Body of pancreas (tissue), 4 donors: ENCODE results near the gene NECAB3. TPM values are rescaled to one million over a fixed set of nuclear protein-coding genes. Genes with fewer than 3 reads are reported as not detected.
"Not testable (repeated sequence)": the region's sequence is repeated elsewhere in the genome, so short reads cannot be mapped to it uniquely, and the experiment has no call there.

Experiments
- ATAC-seq: fragments of 150-250 bp; one replicate; pipeline ENCODE4 v1.9.1; 2016
- DNase-seq, 4 donors: peaks; one replicate each; pipeline ENCODE4 v3.0.0-alpha.2; 2019
- H3K27ac ChIP-seq, 4 donors: fragments of 200-600 bp; sonication (generic); 1 replicate in 3 of 4; 2 replicates in 1 of 4; pipeline versions ENCODE4 v1.5.1 to v1.6.1; 2016 to 2019; ENCODE audit warnings: mild to moderate bottlenecking in 1 of 4, mixed read lengths in 1 of 4, moderate library complexity in 1 of 4
- H3K27me3 ChIP-seq, 2 donors: fragments of 200-600 bp; sonication (generic); one replicate each; pipeline ENCODE4 v1.6.0; 2016; ENCODE audit warnings: mild to moderate bottlenecking in 1 of 2
- H3K36me3 ChIP-seq, 2 donors: fragments of 200-600 bp; sonication (generic); replicated peaks in 1 of 2; 2 replicates each; pipeline ENCODE4 v1.5.1; 2016; ENCODE audit warnings: low read depth in 2 of 2; ENCODE audit not compliant: insufficient read depth in 1 of 2
- H3K4me1 ChIP-seq: fragments of 200-600 bp; sonication (generic); one replicate; pipeline ENCODE4 v1.6.0; 2016
- H3K4me3 ChIP-seq, 2 donors: fragments of 200-600 bp; sonication (generic); 1 replicate in 1 of 2; 2 replicates in 1 of 2; pipeline ENCODE4 v1.5.1; 2016 to 2019
- H3K9me3 ChIP-seq, 3 donors: fragments of 200-600 bp; sonication (generic); 1 replicate in 2 of 3; 2 replicates in 1 of 3; pipeline ENCODE4 v1.5.1; 2016
- CTCF ChIP-seq, 7 experiments: fragments of 450-650 bp in 4 of 7; fragments of 200-600 bp in 3 of 7; sonication (generic) in 3 of 7; IDR thresholded peaks; one replicate each; pipeline ENCODE4 v1.5.1; 2016 to 2019; ENCODE audit warnings: antibody characterized with exemption in 7 of 7
- POLR2A ChIP-seq, 3 donors: fragments of 450-650 bp; IDR thresholded peaks; one replicate each; pipeline ENCODE4 v1.6.1; 2016; ENCODE audit warnings: antibody characterized with exemption in 3 of 3, mild to moderate bottlenecking in 2 of 3
- WGBS, 2 donors: methylation state at CpG; one replicate each; pipeline ENCODE4 v1.1.5; 2017; 5-methylcytosine and 5-hydroxymethylcytosine counted together
- intact Hi-C: fragments of 100-400 bp; cut with DNase I; formaldehyde crosslinking; loops from one replicate; pipeline ENCODE4 v1.15.1; 2023
- total RNA-seq, 2 donors: library from RNA; depleted of rRNA; stranded (reverse); fragments of >200 nt; gene quantifications; one replicate each; pipeline ENCODE4 v1.1.0, GENCODE V29; 2016

Gene NECAB3
- total RNA-seq, 2 donors from 2014 or later, result 41.8 to 92.3 TPM

GRCh38 chr20:33635341-33635740, 38.9 kb downstream of the NECAB3 start:
- Histone ChIP-seq H3K4me1 (no peaks in the 10 kb centered on the region), H3K27ac (no peak overlapping the region), H3K9me3 (no peaks in the 10 kb centered on the region), H3K27me3 (no peaks in the 10 kb centered on the region), H3K4me3 (no peak overlapping the region), H3K36me3 (peaks cover 4 to 12% of the 10 kb centered on the region in 2 donors)
- TF ChIP-seq CTCF (IDR thresholded peaks at IDR 0.05) (no peak), POLR2A (IDR thresholded peaks at IDR 0.05) (no peak)
- intact Hi-C loops, result no loop called here
- DNase-seq, result no peak
- no peak for ATAC-seq
- 93 to 95% methylated on average over 3 of the region's 3 CpGs for WGBS, 2 donors

GRCh38 chr20:33631910-33632309, 42.3 kb downstream of the NECAB3 start:
- ATAC-seq, H3K4me1 ChIP-seq, H3K36me3 ChIP-seq, H3K9me3 ChIP-seq, H3K27ac ChIP-seq, H3K4me3 ChIP-seq, DNase-seq, H3K27me3 ChIP-seq, intact Hi-C loops: not testable (repeated sequence)
- WGBS, 2 donors, result 80 to 82% methylated on average over 4 of the region's 4 CpGs

- no peak for TF ChIP-seq POLR2A (IDR thresholded peaks at IDR 0.05)
- no peak for TF ChIP-seq CTCF (IDR thresholded peaks at IDR 0.05)
- H3K27ac ChIP-seq, result no peak overlapping the region
- H3K4me3 ChIP-seq, result no peak overlapping the region
- DNase-seq (no peak), ATAC-seq (no peak)
- H3K27me3 ChIP-seq, result no peaks in the 10 kb centered on the region
- no peaks in the 10 kb centered on the region for H3K9me3 ChIP-seq
- H3K4me1 ChIP-seq, result no peaks in the 10 kb centered on the region
- intact Hi-C loops, result no loop called here
- WGBS, 2 donors, result 79 to 82% methylated on average over 4 of the region's 4 CpGs
- peaks cover 0 to 7% of the 10 kb centered on the region in 2 donors for H3K36me3 ChIP-seq
These were observed 43.7 kb downstream of the NECAB3 start for GRCh38 chr20:33630507-33630906.

- ATAC-seq, result no peak
- Histone ChIP-seq H3K27ac (no peak overlapping the region), H3K9me3 (no peaks in the 10 kb centered on the region), H3K36me3 (peaks cover 0 to 7% of the 10 kb centered on the region in 2 donors), H3K4me3 (no peak overlapping the region), H3K4me1 (no peaks in the 10 kb centered on the region), H3K27me3 (no peaks in the 10 kb centered on the region)
- no peak for DNase-seq
- TF ChIP-seq CTCF (IDR thresholded peaks at IDR 0.05), result no peak
- TF ChIP-seq POLR2A (IDR thresholded peaks at IDR 0.05), result no peak
- intact Hi-C loops, result no loop called here
- WGBS, 2 donors, result 88 to 96% methylated on average over 5 of the region's 5 CpGs
These were observed 44.2 kb downstream of the NECAB3 start for GRCh38 chr20:33629979-33630378.

GRCh38 chr20:33629533-33629932, 44.7 kb downstream of the NECAB3 start:
- H3K36me3 ChIP-seq, result peaks cover 0 to 10% of the 10 kb centered on the region in 2 donors
- ATAC-seq (no peak), DNase-seq (no peak)
- intact Hi-C loops, result no loop called here
- H3K4me1 ChIP-seq, result no peaks in the 10 kb centered on the region
- H3K27me3 ChIP-seq, result no peaks in the 10 kb centered on the region
- 92 to 93% methylated on average over 10 of the region's 10 CpGs for WGBS, 2 donors
- H3K9me3 ChIP-seq, result no peaks in the 10 kb centered on the region
- no peak overlapping the region for H3K27ac ChIP-seq
- TF ChIP-seq POLR2A (IDR thresholded peaks at IDR 0.05), result no peak
- TF ChIP-seq CTCF (IDR thresholded peaks at IDR 0.05), result no peak
- H3K4me3 ChIP-seq, result no peak overlapping the region
